GM10266 (cell line): Measurements from ENCODE around the gene PLCB3.

Experiments
- DNase-seq: peaks from one replicate; pipeline ENCODE4 v3.0.0; 2012; ENCODE audit errors: extremely low spot score
- CTCF ChIP-seq: IDR thresholded peaks from 2 replicates; pipeline ENCODE4 v1.5.1; 2012; ENCODE audit warnings: mild to moderate bottlenecking, low read depth; ENCODE audit not compliant: control insufficient read depth, insufficient read depth; ENCODE audit errors: missing control alignments

Gene PLCB3

GRCh38 chr11:64263021-64263946, 12.0 kb downstream of the PLCB3 start:
- DNase-seq = no peak
- TF ChIP-seq CTCF = no peak

GRCh38 chr11:64263947-64264317, 12.6 kb downstream of the PLCB3 start:
- TF ChIP-seq CTCF = no peak
- no peak for DNase-seq

- TF ChIP-seq CTCF = no peak
- no peak for DNase-seq
These were observed 13.1 kb downstream of the PLCB3 start for GRCh38 chr11:64264371-64264852.

- TF ChIP-seq CTCF = no peak
- no peak for DNase-seq
These were observed 14.1 kb downstream of the PLCB3 start for GRCh38 chr11:64265176-64266160.

- TF ChIP-seq CTCF = no peak
- DNase-seq = no peak
These were observed 15.0 kb downstream of the PLCB3 start for GRCh38 chr11:64266339-64266738.

GRCh38 chr11:64267207-64267945, 16.0 kb downstream of the PLCB3 start:
- no peak for TF ChIP-seq CTCF
- no peak for DNase-seq
